Activated T-helper 1 cell treated with anti-CD3 and anti-CD28 coated beads, Interleukin-12 subunit alpha, Interleukin-12 subunit beta, Interleukin-2, Interleukin-4 antibody, amounts not matched to agents 30 ng/mL and 10 ng/mL and 1 ng/mL, durations not matched to agents 14 hours and 24 hours and 36 hours (primary cell): ENCODE data around the gene TCL1A. TPM values are rescaled to one million over a fixed set of nuclear protein-coding genes. Genes with fewer than 3 reads are reported as not detected.

Source experiments
- DNase-seq: peaks from one replicate; pipeline ENCODE4 v3.0.0; 2021; ENCODE audit warnings: low spot score
- H3K27ac Mint-ChIP-seq: one replicate; pipeline ENCODE4 v1.8.0; 2021; ENCODE audit warnings: mild to moderate bottlenecking, mixed read lengths
- H3K27me3 Mint-ChIP-seq: one replicate; pipeline ENCODE4 v1.8.0; 2022; ENCODE audit warnings: mild to moderate bottlenecking, moderate library complexity, mixed read lengths; ENCODE audit not compliant: insufficient read depth
- H3K36me3 Mint-ChIP-seq: one replicate; pipeline ENCODE4 v1.8.0; 2021; ENCODE audit warnings: low read depth, mixed read lengths
- H3K4me1 Mint-ChIP-seq: one replicate; pipeline ENCODE4 v1.8.0; 2021; ENCODE audit warnings: low read depth, mixed read lengths
- H3K4me3 Mint-ChIP-seq: one replicate; pipeline ENCODE4 v1.8.0; 2021; ENCODE audit warnings: mild to moderate bottlenecking, moderate library complexity, mixed read lengths
- H3K9me3 Mint-ChIP-seq: one replicate; pipeline ENCODE4 v1.8.0; 2021; ENCODE audit warnings: mixed read lengths
- intact Hi-C: fragments of 100-400 bp; cut with micrococcal nuclease; formaldehyde crosslinking; loops from one replicate; pipeline ENCODE4 v1.15.1; 2024
- total RNA-seq: library from RNA; stranded (reverse); gene quantifications from 2 replicates; pipeline ENCODE4 v1.2.3, GENCODE V29; 2022

Gene TCL1A
- total RNA-seq, 1 donor from 2014 or later: not detected

GRCh38 chr14:95700221-95700976, 13.5 kb downstream of the TCL1A start:
- intact Hi-C loops: no loop called here

GRCh38 chr14:95699412-95699811, 14.5 kb downstream of the TCL1A start:
- peaks cover 9% of the 10 kb centered on the region for H3K27me3 Mint-ChIP-seq
- H3K27ac Mint-ChIP-seq: no peak overlapping the region
- DNase-seq: no peak
- H3K4me1 Mint-ChIP-seq: no peaks in the 10 kb centered on the region
- intact Hi-C loops: no loop called here
- no peaks in the 10 kb centered on the region for H3K36me3 Mint-ChIP-seq
- no peaks in the 10 kb centered on the region for H3K9me3 Mint-ChIP-seq
- no peak overlapping the region for H3K4me3 Mint-ChIP-seq

More at GRCh38 chr14:95700221-95700976, 13.5 kb downstream of the TCL1A start:
- H3K9me3 Mint-ChIP-seq: no peaks in the 10 kb centered on the region
- no peak overlapping the region for H3K4me3 Mint-ChIP-seq
- peaks cover 12% of the 10 kb centered on the region for H3K27me3 Mint-ChIP-seq
- DNase-seq: no peak
- no peak overlapping the region for H3K27ac Mint-ChIP-seq
- H3K36me3 Mint-ChIP-seq: no peaks in the 10 kb centered on the region
- H3K4me1 Mint-ChIP-seq: no peaks in the 10 kb centered on the region

- H3K27ac Mint-ChIP-seq: no peak overlapping the region
- DNase-seq: no peak
- H3K27me3 Mint-ChIP-seq: peaks cover 9% of the 10 kb centered on the region
- no peaks in the 10 kb centered on the region for H3K36me3 Mint-ChIP-seq
- H3K4me1 Mint-ChIP-seq: no peaks in the 10 kb centered on the region
- intact Hi-C loops: no loop called here
- H3K9me3 Mint-ChIP-seq: no peaks in the 10 kb centered on the region
- no peak overlapping the region for H3K4me3 Mint-ChIP-seq
Measured at GRCh38 chr14:95698287-95698686, 15.6 kb downstream of the TCL1A start.

GRCh38 chr14:95697764-95698163, 16.2 kb downstream of the TCL1A start:
- no peak for DNase-seq
- Mint-ChIP-seq H3K4me3 (no peak overlapping the region), H3K27ac (no peak overlapping the region), H3K9me3 (no peaks in the 10 kb centered on the region), H3K36me3 (no peaks in the 10 kb centered on the region), H3K4me1 (no peaks in the 10 kb centered on the region), H3K27me3 (peaks cover 9% of the 10 kb centered on the region)
- intact Hi-C loops: no loop called here

DNA sequence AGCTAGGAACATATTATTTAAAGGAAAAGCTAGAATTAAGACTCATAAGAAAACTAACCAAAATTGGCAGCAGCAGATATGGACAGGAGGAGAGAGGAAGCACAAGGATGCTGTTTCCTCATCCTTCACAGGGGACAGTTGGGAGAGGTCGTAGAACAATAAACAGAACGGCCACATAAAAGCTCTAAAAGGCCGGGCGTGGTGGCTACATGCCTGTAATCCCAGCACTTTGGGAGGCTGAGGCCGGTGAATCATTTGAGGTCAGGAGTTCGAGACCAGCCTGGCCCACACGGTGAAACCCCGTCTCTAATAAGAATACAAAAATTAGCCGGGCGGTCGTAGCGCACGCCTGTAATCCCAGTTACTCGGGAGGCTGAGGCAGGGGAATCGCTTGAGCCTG, 17.2 kb downstream of the TCL1A start:
- intact Hi-C loops: no loop called here
- Mint-ChIP-seq H3K4me1 (no peaks in the 10 kb centered on the region), H3K9me3 (no peaks in the 10 kb centered on the region), H3K4me3 (no peak overlapping the region), H3K27ac (no peak overlapping the region), H3K36me3 (no peaks in the 10 kb centered on the region), H3K27me3 (peaks cover 6% of the 10 kb centered on the region)
- DNase-seq: no peak

GRCh38 chr14:95695913-95696312, 18.0 kb downstream of the TCL1A start:
- H3K4me1 Mint-ChIP-seq: no peaks in the 10 kb centered on the region
- peaks cover 5% of the 10 kb centered on the region for H3K27me3 Mint-ChIP-seq
- DNase-seq: no peak
- no peaks in the 10 kb centered on the region for H3K36me3 Mint-ChIP-seq
- H3K9me3 Mint-ChIP-seq: no peaks in the 10 kb centered on the region
- H3K27ac Mint-ChIP-seq: no peak overlapping the region
- intact Hi-C loops: no loop called here
- H3K4me3 Mint-ChIP-seq: no peak overlapping the region

GRCh38 chr14:95695051-95695450, 18.9 kb downstream of the TCL1A start:
- no peak for DNase-seq
- intact Hi-C loops: no loop called here
- H3K9me3 Mint-ChIP-seq: no peaks in the 10 kb centered on the region
- no peak overlapping the region for H3K27ac Mint-ChIP-seq
- no peaks in the 10 kb centered on the region for H3K36me3 Mint-ChIP-seq
- H3K4me3 Mint-ChIP-seq: no peak overlapping the region
- H3K4me1 Mint-ChIP-seq: no peaks in the 10 kb centered on the region
- peaks cover 5% of the 10 kb centered on the region for H3K27me3 Mint-ChIP-seq

- intact Hi-C loops: no loop called here
- Mint-ChIP-seq H3K4me3 (no peak overlapping the region), H3K36me3 (no peaks in the 10 kb centered on the region), H3K27ac (no peak overlapping the region), H3K9me3 (no peaks in the 10 kb centered on the region), H3K27me3 (peaks cover 6% of the 10 kb centered on the region), H3K4me1 (no peaks in the 10 kb centered on the region)
- DNase-seq: no peak
Measured at GRCh38 chr14:95692109-95692508, 21.8 kb downstream of the TCL1A start.

DNA sequence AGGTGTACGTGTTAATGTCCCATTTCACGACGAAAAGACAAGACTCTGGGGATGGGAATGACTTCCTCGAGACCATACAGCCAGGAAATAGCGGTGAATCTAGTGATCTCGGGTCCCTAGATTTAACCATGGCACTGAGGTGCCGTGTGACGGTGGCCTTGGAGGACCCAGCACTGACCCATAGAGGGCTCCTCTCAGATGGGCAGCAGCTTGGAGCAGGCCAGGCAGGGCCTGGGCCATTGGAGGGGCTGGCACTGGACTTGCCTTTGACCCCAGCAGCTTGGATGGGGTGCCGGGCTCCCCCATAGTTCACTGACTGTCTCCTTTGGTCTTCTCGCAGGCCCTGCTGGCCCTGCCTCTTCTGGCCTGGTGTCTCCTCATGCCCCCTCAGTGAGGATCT, 22.3 kb downstream of the TCL1A start:
- Mint-ChIP-seq H3K36me3 (no peaks in the 10 kb centered on the region), H3K4me3 (no peak overlapping the region), H3K9me3 (no peaks in the 10 kb centered on the region), H3K27me3 (peaks cover 6% of the 10 kb centered on the region), H3K4me1 (no peaks in the 10 kb centered on the region), H3K27ac (no peak overlapping the region)
- intact Hi-C loops: no loop called here
- no peak for DNase-seq

- H3K36me3 Mint-ChIP-seq: no peaks in the 10 kb centered on the region
- H3K9me3 Mint-ChIP-seq: no peaks in the 10 kb centered on the region
- DNase-seq: no peak
- H3K27me3 Mint-ChIP-seq: peaks cover 6% of the 10 kb centered on the region
- intact Hi-C loops: no loop called here
- H3K4me3 Mint-ChIP-seq: no peak overlapping the region
- no peak overlapping the region for H3K27ac Mint-ChIP-seq
- no peaks in the 10 kb centered on the region for H3K4me1 Mint-ChIP-seq
Measured at GRCh38 chr14:95690815-95691214, 23.1 kb downstream of the TCL1A start.

DNA sequence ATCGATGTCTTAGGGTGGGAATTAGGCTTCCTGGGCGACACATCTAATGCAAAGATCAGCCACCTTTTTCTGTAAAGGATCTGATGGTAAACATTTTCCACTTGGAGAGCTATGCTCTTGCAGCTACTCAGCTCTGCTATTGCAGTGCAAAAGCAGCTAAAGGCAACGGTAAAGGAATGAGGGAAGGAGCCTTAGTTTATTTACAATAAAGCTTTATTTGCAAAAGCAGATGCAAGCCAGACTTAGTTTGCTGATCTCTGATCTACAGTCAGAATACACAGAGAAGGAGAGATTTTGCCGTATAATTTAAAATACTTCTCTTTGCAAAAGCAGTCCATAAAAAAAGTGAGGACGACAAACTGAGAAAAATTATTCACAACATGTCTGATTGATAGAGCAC, 24.5 kb downstream of the TCL1A start:
- peaks cover 6% of the 10 kb centered on the region for H3K27me3 Mint-ChIP-seq
- no peak overlapping the region for H3K27ac Mint-ChIP-seq
- no peaks in the 10 kb centered on the region for H3K9me3 Mint-ChIP-seq
- intact Hi-C loops: no loop called here
- H3K36me3 Mint-ChIP-seq: no peaks in the 10 kb centered on the region
- H3K4me3 Mint-ChIP-seq: no peak overlapping the region
- no peak for DNase-seq
- no peaks in the 10 kb centered on the region for H3K4me1 Mint-ChIP-seq

DNA sequence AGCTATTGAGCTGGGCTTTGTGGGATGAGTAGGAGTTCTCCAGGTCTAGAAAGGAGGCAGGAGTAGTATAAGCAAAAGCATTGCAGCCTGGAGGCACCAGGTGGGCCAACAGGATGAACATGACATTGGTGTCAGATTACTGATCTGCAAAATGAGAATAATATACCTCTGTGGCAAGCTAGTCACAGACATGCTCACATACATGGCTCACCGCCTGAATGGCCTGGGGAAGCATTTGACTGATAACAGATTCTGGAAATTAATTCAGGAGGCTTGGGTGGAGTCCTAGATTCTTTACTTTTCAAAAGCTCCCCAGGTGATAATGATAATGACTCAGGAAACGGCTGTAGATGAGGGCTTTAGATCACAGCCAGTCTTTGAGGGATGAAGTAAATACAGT, 27.0 kb downstream of the TCL1A start:
- Mint-ChIP-seq H3K4me1 (no peaks in the 10 kb centered on the region), H3K9me3 (no peaks in the 10 kb centered on the region), H3K27ac (no peak overlapping the region), H3K27me3 (peaks cover 9% of the 10 kb centered on the region), H3K36me3 (no peaks in the 10 kb centered on the region), H3K4me3 (no peak overlapping the region)
- intact Hi-C loops: no loop called here
- no peak for DNase-seq

- no peaks in the 10 kb centered on the region for H3K9me3 Mint-ChIP-seq
- H3K4me1 Mint-ChIP-seq: no peaks in the 10 kb centered on the region
- H3K36me3 Mint-ChIP-seq: no peaks in the 10 kb centered on the region
- peaks cover 9% of the 10 kb centered on the region for H3K27me3 Mint-ChIP-seq
- no peak within 1 kb of the TSS for H3K4me3 Mint-ChIP-seq
- DNase-seq: no peak
- H3K27ac Mint-ChIP-seq: no peak within 1 kb of the TSS
- intact Hi-C loops: no loop called here
Measured at GRCh38 chr14:95685978-95686922, 27.7 kb downstream of the TCL1A start, which contains the start of gene TCL1B. Gene TCL1B (plus strand): TSS chr14:95686426. CDS start chr14:95686468, 42 bp downstream.
